Upper lobe of left lung (tissue), 6 donors: ENCODE data around the gene CCNF. TPM values are rescaled to one million over a fixed set of nuclear protein-coding genes. Genes with fewer than 3 reads are reported as not detected.

Experiments
- ATAC-seq, 2 donors: fragments of 200-7000 bp; cut with Tn5 transposase; one replicate each; pipeline ENCODE4 v1.9.1; 2022; ENCODE audit warnings: mild to moderate bottlenecking in 2 of 2, moderate library complexity in 2 of 2; ENCODE audit not compliant: low FRiP score in 2 of 2
- DNase-seq, 2 donors: peaks; one replicate each; pipeline ENCODE4 v3.0.0-alpha.2; 2019 to 2020
- H3K27ac ChIP-seq, 4 donors: fragments of 200-600 bp; sonication (generic); one replicate each; pipeline ENCODE4 v1.5.1; 2016 to 2019
- H3K27me3 ChIP-seq, 4 donors: fragments of 200-600 bp; sonication (generic); one replicate each; pipeline ENCODE4 v1.5.1; 2017 to 2019
- H3K36me3 ChIP-seq, 4 donors: fragments of 200-600 bp; sonication (generic); one replicate each; pipeline ENCODE4 v1.5.1; 2016 to 2019
- H3K4me1 ChIP-seq, 4 donors: fragments of 200-600 bp; sonication (generic); one replicate each; pipeline ENCODE4 v1.5.1; 2018 to 2019
- H3K4me3 ChIP-seq, 4 donors: fragments of 200-600 bp; sonication (generic); one replicate each; pipeline ENCODE4 v1.5.1; 2017 to 2019; ENCODE audit warnings: mild to moderate bottlenecking in 2 of 4, moderate library complexity in 1 of 4
- H3K9me3 ChIP-seq, 4 donors: fragments of 200-600 bp; sonication (generic); one replicate each; pipeline ENCODE4 v1.5.1; 2018 to 2019
- CTCF ChIP-seq, 6 experiments: fragments of 450-650 bp in 4 of 6; fragments of 200-600 bp in 2 of 6; sonication (generic) in 2 of 6; IDR thresholded peaks; one replicate each; pipeline ENCODE4 v1.5.1; 2016 to 2019; ENCODE audit warnings: antibody characterized with exemption in 6 of 6
- EP300 ChIP-seq, 4 donors: sonication (generic); formaldehyde crosslinking; IDR thresholded peaks; one replicate each; pipeline ENCODE4 v1.5.1; 2017; ENCODE audit warnings: antibody characterized with exemption in 4 of 4, control low read depth in 2 of 4
- POLR2A ChIP-seq, 4 donors: fragments of 450-650 bp; IDR thresholded peaks; one replicate each; pipeline ENCODE4 v1.5.1; 2016 to 2017; ENCODE audit warnings: antibody characterized with exemption in 4 of 4, mild to moderate bottlenecking in 2 of 4
- POLR2AphosphoS5 ChIP-seq, 2 donors: sonication (generic); formaldehyde crosslinking; IDR thresholded peaks; one replicate each; pipeline ENCODE4 v1.5.1; 2017; ENCODE audit warnings: antibody characterized with exemption in 2 of 2
- WGBS, 2 donors: methylation state at CpG; one replicate each; pipeline ENCODE4 v1.1.5; 2017 to 2018; 5-methylcytosine and 5-hydroxymethylcytosine counted together
- total RNA-seq, 6 donors: library from RNA; depleted of rRNA in 4 of 6; stranded (reverse); fragments of >200 nt in 4 of 6; gene quantifications; one replicate each; pipeline versions ENCODE4 v1.1.0 to v1.2.1, GENCODE V29; 2016 to 2021
- donor health status: DM: no; HTN: no; CAD: no; lungs with moderate emphysema.
- donor health status: DM: no; HTN: yes; CAD: no; lungs with severe emphysema.

CCNF gene
- total RNA-seq, 6 donors from 2014 or later, result 2.7 to 5.2 (median 3.9) TPM

- no peak overlapping the region for H3K4me3 ChIP-seq
- H3K27ac ChIP-seq, result no peak overlapping the region
- H3K4me1 ChIP-seq, result peaks cover 7 to 35% (median 20%) of the 10 kb centered on the region in 4 donors
- no peaks in the 10 kb centered on the region for H3K27me3 ChIP-seq
- TF ChIP-seq POLR2A (IDR thresholded peaks at IDR 0.05) (no peak), CTCF (IDR thresholded peaks at IDR 0.05) (no peak), POLR2AphosphoS5 (IDR thresholded peaks at IDR 0.05) (no peak), EP300 (IDR thresholded peaks at IDR 0.05) (no peak)
- peak in 1 of 2 donors; percentile 74 for DNase-seq
- no peak for ATAC-seq
- peaks cover 0 to under 1% (median 0%) of the 10 kb centered on the region in 4 donors for H3K36me3 ChIP-seq
- H3K9me3 ChIP-seq, result no peaks in the 10 kb centered on the region
- 69 to 89% methylated on average over 6 of the region's 6 CpGs for WGBS, 2 donors
Measured at GRCh38 chr16:2426941-2427361, 2.3 kb upstream of the CCNF start.

GRCh38 chr16:2427526-2427925 lies 1.7 kb upstream of the CCNF start:
- H3K27ac ChIP-seq, result no peak overlapping the region
- 84 to 85% methylated on average over 4 of the region's 4 CpGs for WGBS, 2 donors

GRCh38 chr16:2428051-2428783 lies 1.0 kb upstream of the CCNF start:
- 36 to 55% methylated on average over 15 to 25 of the region's 28 CpGs for WGBS, 2 donors

More at GRCh38 chr16:2427526-2427925, 1.7 kb upstream of the CCNF start:
- Histone ChIP-seq H3K9me3 (no peaks in the 10 kb centered on the region), H3K36me3 (peaks cover 0 to 7% (median 2%) of the 10 kb centered on the region in 4 donors), H3K4me1 (peaks cover 7 to 35% (median 20%) of the 10 kb centered on the region in 4 donors), H3K4me3 (no peak overlapping the region), H3K27me3 (no peaks in the 10 kb centered on the region)
- TF ChIP-seq POLR2AphosphoS5 (IDR thresholded peaks at IDR 0.05) (no peak), POLR2A (IDR thresholded peaks at IDR 0.05) (no peak), EP300 (IDR thresholded peaks at IDR 0.05) (no peak), CTCF (IDR thresholded peaks at IDR 0.05) (no peak)
- ATAC-seq (no peak), DNase-seq (no peak)

GRCh38 chr16:2428784-2429033 lies 538 bp upstream of the CCNF start:
- Histone ChIP-seq H3K36me3 (peaks cover 0 to 12% (median 4%) of the 10 kb centered on the region in 4 donors), H3K4me3 (peak overlapping the region; percentile 51 to 98 (median 90)), H3K4me1 (peaks cover 7 to 29% (median 20%) of the 10 kb centered on the region in 4 donors), H3K27me3 (no peaks in the 10 kb centered on the region), H3K27ac (peak overlapping the region; percentile 60 to 83 (median 82)), H3K9me3 (no peaks in the 10 kb centered on the region)
- ATAC-seq, result peak in 1 of 2 donors; percentile 68
- DNase-seq, result no peak
- 0 to 1% methylated on average over 6 to 16 of the region's 24 CpGs for WGBS, 2 donors
- TF ChIP-seq CTCF (IDR thresholded peaks at IDR 0.05) (peak in 3 of 6 experiments; percentile 3 to 7 (median 5)), EP300 (IDR thresholded peaks at IDR 0.05) (no peak)

More at GRCh38 chr16:2428051-2428783, 1.0 kb upstream of the CCNF start:
- ATAC-seq (peak; percentile 9 to 38), DNase-seq (peak in 1 of 2 donors; percentile 65)
- peaks cover 7 to 32% (median 20%) of the 10 kb centered on the region in 4 donors for H3K4me1 ChIP-seq
- TF ChIP-seq POLR2A (IDR thresholded peaks at IDR 0.05) (no peak), CTCF (IDR thresholded peaks at IDR 0.05) (peak in 2 of 6 experiments; percentile 16 to 44)
- peaks cover 0 to 12% (median 4%) of the 10 kb centered on the region in 4 donors for H3K36me3 ChIP-seq
- peak overlapping the region in 3 of 4 donors; percentile 80 to 83 (median 83) for H3K27ac ChIP-seq
- no peaks in the 10 kb centered on the region for H3K27me3 ChIP-seq
- H3K4me3 ChIP-seq, result peak overlapping the region; percentile 51 to 98 (median 90)
- H3K9me3 ChIP-seq, result no peaks in the 10 kb centered on the region
